ENCODE data around the gene BPIFB1.

GRCh38 chr20:33323236-33323635 lies 40.2 kb downstream of the BPIFB1 start:
- TF ChIP-seq HMGXB4 (CRISPR knock-in tag; IDR thresholded peaks at IDR 0.05) (no peak), TEAD4 (CRISPR knock-in tag; IDR thresholded peaks at IDR 0.05) (no peak)
